SKM-1 (cell line): ENCODE results near the gene STARD7.
"Not testable (repeated sequence)": the region's sequence is repeated elsewhere in the genome, so short reads cannot be mapped to it uniquely, and the experiment has no call there.

ENCODE experiments used
- DNase-seq: peaks from one replicate; lab custom pipeline; 2025; ENCODE audit not compliant: unreplicated experiment; lab: John Stamatoyannopoulos, UW

STARD7 gene

DNA sequence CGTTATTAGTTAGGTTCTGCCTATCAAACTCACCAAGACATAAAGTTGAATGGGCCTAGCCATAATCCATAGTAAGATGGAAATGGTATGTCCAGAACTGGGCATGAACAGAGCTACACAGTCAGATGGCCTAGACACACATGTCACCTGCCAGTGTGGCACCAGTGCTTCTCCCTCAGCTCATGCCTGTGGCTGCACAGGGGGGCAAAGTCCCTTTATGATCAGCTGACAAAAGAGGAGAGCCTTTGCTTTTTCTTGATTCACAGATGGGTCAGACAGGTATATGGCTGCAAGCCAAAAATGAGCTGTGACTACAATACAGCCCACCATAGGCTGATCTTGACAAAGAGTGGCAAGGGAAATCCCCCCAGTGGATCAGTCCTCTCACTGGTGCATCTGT, 28.3 kb upstream of the STARD7 start:
- no peak for DNase-seq

DNA sequence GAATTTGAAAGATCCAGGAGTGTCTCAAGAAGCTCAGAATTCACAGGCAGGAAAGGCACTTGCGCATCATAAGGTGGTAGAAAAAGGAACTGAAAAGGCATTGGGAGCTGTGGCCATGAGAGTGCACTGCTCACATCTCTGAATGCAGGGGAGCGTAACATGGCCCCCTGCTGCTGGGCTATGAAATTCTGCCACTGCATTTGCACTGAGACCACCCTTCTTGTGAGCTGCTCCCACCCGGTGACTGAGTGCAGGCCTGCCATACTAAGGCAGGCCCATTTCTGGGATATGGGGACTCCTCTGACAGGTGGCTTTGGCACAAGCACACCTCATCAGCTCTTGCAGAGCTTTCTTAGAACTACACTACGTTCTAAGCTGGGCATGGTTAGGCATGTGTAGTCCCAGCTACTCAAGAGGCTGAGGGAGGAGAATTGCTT, 25.3 kb upstream of the STARD7 start:
- DNase-seq, result no peak

DNA sequence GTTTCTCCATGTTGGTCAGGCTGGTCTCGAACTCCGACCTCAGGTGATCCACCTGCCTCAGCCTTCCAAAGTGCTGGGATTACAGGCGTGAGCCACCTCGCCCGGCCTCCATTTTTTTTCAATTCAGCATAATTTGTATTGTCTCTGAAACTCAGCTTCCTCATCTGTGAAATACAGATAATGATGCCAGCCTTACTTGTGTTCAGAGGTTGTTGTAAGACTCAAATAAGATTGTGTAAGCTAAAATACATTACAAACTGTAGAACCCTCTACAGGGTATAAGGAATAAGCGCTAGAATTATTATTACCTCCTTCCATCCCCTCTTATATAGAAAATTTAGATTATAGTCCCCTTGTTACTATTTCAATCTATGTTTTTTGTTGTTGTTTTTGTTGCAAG, 24.8 kb upstream of the STARD7 start:
- no peak for DNase-seq

- DNase-seq, result no peak
These were observed 22.7 kb upstream of the STARD7 start for GRCh38 chr2:96231316-96231715.

DNA sequence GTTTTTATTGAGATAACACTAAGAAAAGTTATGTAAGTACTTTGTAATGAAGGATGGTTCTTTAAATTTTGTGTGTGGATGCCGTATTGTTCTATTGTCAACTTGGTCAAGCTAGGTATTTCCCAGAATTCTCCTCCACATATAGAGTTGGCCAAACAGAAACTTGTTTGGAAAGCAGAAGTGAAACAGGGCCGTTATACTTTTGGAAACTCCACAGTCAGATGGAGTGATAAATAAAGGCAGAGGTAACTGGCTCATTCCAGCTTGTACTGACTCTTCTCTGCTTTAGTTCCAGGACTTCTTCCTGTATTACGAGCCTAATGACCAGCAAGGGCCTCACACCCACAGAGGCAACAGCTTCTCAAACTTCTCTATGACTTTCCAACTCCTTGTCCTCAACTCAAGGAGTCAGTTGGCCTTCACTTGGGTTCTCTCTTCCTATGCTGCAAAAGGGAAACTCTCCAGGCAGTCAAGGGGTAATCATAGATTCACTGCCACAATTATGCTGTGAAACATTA, 16.4 kb upstream of the STARD7 start:
- peak; percentile 55 for DNase-seq

- peak; percentile 66 for DNase-seq
These were observed 12.5 kb upstream of the STARD7 start for GRCh38 chr2:96221106-96221505.

DNA sequence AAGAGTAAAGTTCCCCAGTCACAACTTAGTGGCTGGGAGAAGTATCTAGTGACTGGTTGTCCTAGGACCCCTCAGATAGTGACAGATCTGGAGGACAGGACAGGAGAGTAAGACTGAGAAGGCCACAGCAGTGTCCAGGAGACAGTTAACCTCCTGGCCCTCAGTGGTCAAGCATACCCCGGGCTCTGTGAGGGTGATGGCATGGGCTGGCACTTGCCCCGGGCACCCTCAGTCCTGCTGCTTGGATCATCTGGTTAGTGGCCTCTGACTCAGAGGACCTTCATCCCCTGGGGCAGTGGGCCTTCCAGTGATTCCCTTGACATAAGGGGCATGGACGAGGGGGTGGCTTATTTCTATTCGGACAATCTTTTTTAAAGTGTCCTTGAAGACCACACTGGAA, 11.3 kb upstream of the STARD7 start:
- DNase-seq, result not testable (repeated sequence)

DNA sequence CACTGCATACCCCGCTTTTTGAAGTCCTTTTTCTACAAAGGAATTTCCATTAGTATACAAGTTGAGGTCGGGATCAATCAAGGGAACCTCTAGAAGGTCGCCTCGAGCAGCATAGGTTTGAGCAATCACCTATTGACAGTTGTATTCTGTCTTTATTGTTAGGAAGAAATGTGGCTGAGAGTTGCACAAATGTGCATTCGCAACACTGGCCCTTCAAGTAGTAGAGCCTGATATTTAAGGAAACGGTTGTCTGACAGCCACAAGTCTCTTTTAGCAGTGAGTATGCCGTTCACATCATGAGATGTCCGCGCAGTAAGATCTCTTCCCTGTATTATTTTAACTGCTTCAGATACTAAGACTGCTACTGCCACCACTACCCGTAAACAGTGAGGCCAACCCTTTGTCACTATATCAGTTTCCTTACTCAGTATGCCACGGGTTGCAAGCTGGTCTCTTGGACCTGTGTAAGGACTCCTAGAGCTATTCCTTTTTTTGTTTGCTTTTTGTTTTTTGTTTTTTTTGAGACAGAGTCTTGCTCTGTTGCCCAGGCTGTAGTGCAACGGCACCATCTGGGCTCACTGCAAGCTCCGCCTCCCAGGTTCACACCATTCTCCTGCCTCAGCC, 10.0 kb upstream of the STARD7 start:
- no peak for DNase-seq

DNA sequence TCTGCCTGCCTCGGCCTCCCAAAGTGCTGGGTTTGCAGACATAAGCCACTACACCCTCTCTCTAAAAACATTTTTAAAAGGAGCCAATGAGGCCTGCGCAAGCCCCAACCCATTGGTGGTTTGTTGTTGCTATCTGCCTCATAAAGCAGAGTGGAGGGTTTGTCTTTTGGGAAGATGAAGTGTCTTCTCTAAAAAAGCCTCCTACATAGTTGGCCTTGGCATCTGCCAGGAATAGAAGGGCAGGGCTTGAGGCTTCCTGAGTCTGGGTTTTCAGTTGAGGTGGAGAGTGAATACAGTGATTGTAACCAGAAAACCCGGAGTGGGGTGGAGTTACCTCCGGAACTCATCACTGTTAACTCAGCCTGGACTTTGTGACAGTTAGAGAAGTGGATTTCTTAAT, 5.9 kb upstream of the STARD7 start:
- DNase-seq, result no peak

GRCh38 chr2:96213379-96213778, 4.8 kb upstream of the STARD7 start:
- no peak for DNase-seq

DNA sequence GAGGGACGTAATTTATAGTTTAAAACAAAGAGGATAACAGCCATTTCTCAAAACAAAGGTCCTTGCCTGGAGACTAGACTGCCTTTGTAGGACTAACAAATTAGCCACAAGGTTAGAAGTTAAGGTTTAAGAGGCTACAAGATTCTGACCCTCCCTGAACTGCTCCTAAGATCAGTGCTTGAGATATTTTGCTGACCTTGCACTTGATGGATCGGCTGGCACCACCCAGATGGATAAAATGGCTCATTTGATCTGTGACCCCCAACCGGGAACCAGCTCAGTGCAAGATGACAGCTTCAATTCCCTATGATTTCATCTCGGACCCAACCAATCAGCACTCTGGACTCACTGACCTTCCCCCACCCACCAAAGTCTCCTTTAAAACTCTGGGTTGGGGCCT, 3.7 kb upstream of the STARD7 start:
- DNase-seq, result no peak

GRCh38 chr2:96209729-96210085, 1.1 kb upstream of the STARD7 start:
- no peak for DNase-seq

- DNase-seq, result no peak
These were observed 543 bp upstream of the STARD7 start for GRCh38 chr2:96209011-96209728.

DNA sequence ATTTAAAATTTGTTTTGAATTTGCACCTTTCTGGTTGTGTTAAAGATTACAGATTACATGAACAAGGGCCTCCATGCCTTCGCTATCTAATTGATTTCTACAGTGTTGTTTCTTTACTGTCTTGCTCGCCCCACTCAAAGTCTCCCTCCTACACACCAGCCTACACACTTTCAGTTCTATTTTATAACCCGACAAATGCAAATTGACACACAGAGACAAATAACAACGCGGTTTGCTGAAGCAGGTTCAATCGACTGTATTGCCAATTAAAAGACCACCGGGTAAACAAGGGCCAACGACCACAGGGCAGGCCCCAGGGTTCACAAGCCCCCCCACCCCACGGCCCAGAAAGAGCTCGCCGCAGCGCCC, 869 bp downstream of the STARD7 start:
- no peak for DNase-seq

- no peak for DNase-seq
These were observed 1.4 kb downstream of the STARD7 start for GRCh38 chr2:96207073-96207773.

DNA sequence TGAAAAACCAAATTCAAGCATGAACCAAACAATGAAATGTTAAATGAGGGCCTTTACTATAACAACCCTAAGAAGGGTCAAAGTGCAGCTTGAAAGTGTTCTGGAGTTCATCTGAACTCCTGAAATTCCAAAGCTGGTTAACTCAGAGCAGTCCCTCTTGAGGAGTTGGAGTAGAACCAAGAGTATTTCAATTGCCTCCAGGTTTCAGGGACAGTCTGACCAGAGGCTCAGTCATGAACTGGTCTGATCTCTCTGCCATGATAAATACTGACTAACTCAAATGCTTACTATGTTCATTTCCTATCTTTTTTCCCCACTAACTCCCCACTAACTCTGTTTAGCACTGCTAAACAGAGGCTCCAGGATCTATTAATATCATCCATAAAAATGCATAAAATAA, 2.7 kb downstream of the STARD7 start:
- DNase-seq, result no peak

GRCh38 chr2:96204836-96205624, 3.6 kb downstream of the STARD7 start:
- no peak for DNase-seq

- DNase-seq, result no peak
These were observed 5.2 kb downstream of the STARD7 start for GRCh38 chr2:96203130-96204028.

DNA sequence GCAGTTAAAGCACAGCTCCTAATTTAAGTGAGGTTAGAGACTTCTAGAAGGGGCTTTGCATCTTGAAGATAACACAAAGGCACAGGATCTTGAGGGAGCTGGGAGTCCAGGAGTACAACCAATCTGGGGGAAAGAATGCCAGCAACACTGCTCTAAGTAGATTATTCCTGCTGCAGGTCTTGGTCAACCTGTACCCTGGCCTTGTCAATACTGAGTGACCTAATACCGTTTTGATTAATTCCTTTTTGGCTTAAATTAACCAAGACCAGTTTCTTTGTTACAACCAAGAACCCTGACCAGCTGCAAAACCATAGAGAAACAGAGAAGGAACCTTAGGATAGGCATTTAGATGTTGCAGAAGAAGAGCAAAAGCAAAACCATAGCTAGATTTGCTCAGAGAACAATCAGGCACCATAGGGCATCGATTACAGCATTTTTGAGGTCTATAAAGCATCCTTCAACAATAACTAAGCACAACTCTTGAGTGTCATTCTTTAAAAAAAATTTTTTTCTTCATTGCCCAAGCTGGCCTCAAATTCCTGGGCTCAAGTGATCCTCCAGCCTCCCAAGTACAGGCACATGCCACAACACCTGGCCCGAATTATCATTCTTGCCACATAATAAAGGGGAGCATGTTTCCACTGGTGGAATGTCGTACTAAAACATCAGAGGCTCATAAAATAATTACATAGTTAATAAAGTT, 6.3 kb downstream of the STARD7 start:
- no peak for DNase-seq

DNA sequence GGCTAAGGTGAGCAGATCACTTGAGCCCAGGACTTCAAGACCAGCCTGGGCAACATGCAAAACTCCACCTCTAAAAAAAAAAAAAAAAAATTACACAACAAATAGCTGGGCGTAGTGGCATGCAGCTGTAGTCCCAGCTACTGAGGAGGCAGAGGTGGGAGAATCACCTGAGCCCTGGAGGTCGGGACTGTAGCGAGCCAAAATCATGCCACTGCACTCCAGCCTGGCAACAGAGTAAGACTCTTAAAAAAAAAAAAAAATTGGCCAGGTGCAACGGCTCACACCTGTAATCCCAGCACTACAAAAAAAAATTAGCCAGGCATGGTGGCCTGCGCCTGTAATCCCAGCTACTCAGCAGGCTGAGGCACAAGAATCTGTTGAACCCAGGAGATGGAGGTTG, 7.3 kb downstream of the STARD7 start:
- no peak for DNase-seq
